ENCODE data around the gene THSD7A.

Gene THSD7A

DNA sequence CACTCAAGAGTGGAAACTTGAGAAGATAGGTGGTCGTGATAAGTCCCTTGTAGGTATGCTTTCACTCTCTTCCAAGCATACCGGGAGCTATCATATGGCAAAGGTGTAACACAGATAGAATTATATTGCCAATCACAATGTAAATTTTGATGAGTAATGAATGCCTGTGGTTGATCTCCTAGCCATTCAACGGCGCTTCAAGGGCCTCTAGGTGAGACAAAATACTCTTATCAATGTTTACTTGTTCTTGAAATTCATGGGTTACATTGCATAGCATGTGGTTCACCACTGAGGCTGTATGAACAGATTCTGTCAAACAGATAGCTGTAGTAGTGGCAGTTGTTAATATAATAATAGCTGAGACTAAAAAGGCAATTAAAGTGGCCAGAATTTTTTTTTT, 82.4 kb downstream of the THSD7A start:
- DNase-seq, result no peak

DNA sequence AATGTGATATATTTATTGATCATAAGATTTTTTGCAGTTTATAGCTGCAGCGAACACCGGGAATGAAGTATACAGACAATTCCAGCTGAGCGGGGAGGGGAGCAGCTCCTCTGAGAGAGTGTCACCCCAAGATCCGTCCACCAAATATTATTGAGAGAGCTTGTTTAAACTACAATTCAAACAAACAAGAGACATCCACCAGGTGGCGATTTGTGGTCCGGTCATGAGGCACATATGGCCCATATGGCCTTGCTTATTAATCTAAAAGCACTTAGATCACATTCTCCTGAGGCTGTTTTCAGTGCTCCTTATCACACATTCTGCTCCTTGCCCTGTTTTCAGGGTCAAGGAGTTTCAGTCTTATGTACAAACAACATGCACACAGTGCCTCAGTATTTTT, 83.1 kb downstream of the THSD7A start:
- DNase-seq, result no peak

DNA sequence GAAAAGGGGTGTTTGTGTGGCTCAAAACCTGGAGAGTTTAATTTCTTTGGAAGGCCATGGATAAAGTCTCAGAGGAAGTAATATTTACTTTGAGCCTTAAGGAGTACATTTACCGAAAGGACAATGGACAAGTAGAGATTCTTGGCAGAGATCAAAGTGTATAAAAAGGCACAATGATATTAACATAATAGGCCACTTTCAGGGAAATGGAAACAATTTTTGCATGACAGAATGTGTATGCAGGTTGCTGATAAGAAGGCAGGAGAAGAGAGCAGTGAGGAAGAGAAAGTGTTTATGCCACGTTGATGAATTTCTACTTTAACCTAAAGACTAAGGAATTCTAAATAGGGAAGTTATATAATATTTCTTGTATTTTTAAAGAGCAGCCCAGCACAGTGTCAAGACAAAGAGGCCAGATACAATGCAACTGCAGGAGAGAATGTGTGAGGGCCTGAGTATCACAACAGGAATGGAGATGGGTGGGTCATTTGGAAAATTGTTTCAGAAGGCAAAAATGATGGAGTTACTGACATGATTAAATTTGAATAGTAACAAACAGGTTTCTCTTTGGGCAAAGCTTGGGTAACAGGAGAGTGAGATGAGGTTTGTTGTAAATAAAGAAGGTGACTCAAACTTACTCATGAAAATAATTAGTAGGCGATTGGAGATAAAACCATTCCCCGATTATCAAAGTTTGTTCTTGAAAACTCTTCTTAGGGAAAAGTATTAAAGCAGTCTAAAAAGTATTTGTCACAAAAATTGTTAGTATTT, 84.1 kb downstream of the THSD7A start:
- DNase-seq, result peak; percentile 46

DNA sequence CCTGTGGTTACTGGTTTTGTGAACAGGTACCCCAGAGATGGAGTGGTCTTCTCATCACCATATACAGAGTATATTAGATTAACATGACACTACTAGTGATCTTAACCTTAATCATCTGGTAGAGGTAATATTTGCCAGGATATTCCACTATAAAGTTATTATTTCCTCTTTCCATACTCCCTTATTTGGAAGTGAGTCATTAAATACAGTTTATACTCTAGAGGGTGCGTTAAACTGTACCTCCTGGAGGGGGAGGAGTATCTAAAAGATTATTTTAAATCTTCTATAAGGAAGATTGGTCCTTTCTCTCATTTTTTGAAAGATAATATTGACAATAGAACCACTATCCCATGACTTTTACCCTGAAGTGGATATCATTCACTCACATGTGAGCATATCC, 85.4 kb downstream of the THSD7A start:
- no peak for DNase-seq

DNA sequence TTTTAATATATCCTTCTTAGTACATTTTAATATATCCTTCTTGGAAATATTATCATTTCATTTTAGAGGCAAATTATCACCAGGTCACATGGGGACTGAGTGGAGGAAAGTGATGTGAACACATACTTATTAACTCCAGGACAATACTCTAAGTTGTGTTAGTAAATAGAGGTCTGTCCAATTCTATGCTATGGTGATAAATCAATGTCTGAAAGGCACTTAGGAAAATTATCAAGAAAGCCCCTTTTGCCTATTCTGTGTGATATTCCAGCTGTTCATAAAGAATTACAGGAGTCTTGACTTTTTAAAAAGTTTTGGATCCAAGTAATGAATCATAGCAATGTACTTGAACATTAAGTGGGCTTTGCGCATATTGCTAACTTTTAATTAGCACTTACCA, 88.5 kb downstream of the THSD7A start:
- no peak for DNase-seq

DNA sequence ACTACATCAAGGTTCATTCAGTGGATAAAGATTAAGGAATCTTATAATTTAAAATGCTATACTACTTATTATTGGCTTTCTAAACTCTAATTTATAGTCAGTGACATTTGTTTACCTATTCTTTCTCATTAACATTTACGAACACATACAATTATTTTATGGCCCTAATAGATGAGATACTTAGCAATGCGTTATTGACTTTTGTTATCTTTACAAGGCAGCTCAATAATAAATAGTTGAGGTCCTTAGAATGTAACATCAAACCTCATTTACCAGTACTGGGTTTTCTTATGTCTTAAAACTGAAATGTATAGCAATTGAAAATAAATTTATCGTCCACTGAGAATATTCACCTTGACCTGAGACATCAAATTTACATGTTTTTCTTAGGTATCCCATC, 89.0 kb downstream of the THSD7A start:
- DNase-seq, result no peak

DNA sequence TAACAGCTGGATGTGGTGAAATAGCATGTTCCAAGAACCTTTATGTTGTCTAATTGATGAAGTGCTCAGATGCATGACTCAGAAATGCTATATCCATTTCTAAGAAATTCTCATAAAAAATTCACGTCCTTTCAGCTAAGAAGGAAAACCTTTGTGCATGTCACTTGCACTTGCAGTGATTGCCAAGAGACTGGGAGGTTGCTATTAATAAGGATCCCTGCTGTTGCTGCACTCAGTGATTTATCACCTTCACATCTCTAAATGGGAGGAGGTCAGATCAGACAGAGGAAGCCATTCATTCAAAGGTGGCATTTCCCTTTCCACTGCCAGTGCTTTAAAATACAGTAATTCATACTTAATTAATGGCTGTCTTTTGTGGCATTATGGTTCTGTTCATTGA, 89.5 kb downstream of the THSD7A start:
- DNase-seq, result peak; percentile 86

DNA sequence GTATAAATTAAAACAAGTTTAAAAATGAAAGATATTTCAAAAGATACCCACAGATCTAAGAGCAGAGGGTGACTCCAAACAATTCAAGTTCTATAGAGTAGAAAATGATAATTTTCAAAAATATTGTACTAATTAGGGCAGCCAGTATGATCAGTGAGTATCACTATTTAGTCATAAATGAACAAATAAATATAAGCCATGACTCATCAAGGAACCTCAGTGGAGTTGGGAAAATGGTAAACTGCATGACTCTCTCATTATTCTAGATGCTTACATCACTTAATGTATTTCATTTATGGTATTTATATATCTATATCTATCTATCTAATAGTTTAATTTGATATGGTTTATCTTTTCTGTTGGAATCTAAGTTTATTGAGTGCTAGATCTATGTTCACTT, 94.3 kb downstream of the THSD7A start:
- no peak for DNase-seq

DNA sequence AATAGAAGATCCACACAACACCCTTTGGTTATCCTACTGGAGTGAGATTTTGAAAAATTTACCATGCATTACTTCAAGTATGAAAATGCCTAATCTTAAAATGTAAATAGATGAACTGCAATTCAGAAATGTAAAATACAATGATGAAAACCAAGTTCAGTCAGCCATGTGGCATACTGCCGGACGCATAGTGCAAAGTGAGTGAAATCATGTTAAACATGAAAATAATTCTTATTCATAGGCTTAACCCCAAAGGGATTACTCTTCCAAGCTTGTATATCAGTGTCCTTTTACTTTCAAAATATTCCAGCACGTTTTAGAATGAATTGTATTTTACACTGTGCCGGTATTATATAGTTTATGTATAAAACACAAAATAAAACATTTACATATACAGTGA, 99.8 kb downstream of the THSD7A start:
- DNase-seq, result no peak

DNA sequence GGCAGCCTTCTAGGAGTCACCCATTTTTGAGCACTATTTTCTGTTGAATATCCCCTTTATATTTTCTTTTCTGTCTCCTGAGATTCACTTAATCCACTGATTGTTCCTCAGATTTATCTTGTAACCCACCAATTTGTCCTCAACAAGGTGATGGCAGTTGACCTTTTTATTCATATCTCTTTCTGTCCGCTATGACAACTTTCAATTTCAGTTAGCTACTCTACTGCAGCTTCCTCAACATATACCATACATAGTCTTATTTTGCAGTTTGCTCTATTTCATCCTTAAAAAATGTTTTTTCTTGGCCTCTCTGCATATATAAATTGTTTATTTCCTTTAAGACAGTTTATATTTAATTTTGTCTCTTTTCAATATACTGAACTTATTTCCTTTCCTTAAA, 101.3 kb downstream of the THSD7A start:
- no peak for DNase-seq

DNA sequence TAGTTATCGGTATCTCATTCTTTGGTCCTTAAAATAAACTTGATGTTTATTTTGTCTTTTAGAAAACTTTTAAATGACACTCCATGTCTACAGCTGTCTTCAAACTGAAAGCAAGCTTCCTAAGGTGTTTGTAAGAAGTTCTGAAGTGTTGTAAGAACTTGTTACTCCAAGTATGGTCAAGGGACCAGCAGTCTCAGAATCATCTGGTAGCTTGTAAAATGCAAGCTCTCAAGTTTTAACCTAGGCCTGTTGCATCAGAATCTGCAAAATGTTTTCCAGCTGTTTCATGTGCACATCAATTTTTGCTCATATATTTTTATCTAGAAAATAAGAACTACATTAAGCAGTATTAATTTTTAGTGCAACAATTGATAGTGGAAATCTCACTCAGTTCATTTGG, 104.1 kb downstream of the THSD7A start:
- no peak for DNase-seq

DNA sequence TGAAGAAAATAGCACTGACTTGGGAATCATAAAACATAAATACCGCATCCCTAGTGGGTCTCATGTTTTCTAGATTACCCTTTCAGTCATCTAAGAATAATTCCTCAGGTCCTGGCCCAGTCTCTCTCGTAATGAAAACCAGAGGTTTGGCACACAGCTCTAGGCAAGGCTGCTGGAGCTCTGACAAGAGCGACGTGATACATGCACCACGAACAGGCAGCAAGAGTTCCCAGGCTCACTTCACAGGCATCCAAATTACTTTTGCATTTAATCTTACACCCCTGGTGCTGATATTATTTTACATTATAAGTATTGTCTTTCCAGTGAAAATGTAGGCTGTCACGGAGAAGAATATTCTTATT, 105.2 kb downstream of the THSD7A start:
- no peak for DNase-seq

DNA sequence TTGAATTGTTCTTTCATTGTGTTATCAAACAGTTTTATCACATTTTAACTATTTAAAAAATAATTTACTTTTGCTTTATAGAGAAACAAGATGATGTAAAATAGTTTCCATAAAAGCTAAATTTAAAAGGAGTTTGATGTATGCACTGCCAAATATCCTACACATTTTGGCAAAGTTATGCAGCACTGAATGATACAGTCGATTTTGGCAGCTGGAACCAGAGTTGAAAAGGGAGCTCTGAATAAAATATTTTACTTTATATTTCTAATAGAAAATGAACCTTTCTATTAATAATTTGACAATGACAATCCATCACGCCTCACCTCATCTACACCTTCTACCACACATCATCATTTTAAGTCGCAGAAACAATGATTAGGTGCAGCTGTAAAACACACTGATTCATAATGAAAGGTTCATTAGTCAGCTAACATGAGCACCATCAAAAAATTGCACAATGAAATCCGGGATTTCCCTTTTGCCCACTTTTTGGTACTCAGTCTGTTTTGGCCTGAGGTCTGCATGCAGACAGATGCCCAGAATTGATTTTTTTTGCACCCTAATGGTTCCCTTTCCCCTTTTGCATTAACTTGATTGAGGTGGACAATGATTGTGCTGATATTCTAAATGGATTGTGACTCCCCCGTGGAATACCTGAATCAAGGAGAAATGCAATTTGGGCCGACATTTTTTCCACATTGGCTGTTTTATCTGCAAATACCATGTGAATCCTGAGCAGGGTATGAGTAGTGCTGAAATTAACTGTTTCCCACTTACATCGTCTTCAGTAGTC, 105.8 kb downstream of the THSD7A start:
- DNase-seq, result no peak

DNA sequence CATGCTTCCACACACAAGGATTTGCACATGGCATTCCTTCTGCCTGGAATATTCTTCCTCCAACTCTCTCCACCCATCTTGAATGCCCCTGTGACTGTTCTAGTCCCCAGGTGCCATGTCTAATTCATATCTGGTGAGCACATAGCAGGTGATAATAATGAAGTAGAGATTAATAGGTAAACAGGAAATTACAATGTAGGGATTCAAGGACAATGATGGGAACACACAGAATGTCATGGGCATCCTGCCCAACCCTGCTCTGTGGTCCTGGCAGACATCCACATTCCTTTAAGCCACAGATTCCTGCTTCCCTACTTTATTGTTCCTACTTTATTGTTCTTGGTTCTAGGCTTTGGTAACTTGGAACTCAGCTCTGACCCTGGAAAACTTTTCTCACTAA, 115.8 kb downstream of the THSD7A start:
- DNase-seq, result peak; percentile 95

DNA sequence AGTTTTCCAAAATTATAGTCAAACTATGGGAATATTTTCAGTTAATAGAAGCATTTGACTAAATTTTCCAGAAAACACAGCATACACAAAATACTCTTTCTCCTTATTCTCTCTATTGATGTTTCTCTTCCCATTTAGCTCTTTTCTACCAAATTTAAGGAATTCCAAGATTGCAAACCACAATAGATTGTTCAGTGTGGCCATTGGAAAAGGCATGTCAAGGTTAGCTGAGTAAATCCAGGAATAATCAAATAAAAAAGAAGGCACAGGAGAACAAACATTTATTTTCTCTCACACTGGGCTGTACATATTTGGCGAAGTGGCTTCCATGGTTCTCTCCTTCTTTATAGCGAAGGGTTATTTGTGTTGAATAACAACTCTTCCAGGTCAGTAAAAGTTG, 117.3 kb downstream of the THSD7A start:
- no peak for DNase-seq

DNA sequence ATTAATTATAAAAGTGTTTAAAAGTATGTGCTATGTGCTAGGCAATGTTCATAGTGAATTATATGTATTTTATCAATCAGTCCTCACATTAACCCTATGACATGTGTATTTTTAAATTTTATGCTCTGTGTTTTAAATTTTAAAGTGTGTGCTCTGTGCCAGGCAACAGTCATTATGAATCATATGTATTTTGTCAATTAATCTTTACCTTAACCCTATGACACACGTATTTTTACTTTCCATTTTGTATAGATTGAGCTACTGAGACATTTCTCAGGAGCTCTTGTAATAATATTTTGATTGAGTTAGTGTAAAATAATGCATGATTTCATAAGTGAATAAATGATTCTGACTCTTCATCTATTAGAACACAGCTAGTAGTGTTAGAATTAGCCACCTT, 117.8 kb downstream of the THSD7A start:
- no peak for DNase-seq

DNA sequence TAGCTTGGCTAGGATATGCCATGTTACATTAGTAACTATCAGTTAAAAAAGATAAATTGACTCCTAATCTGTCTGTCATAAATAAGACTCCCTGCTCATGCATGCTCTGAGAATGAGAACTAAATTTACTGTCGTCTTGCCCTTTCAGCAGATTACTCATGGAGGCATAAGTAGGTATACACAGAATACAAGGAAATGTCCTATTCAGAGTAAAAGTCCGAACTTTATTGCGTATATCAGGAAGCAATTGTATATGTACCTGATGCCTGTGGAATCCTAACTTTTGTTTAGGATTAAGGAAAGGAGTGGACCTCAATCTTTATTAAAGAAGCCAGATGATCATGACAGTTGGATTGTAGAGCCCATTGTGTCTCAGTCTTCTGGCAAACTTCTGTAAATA, 118.6 kb downstream of the THSD7A start:
- no peak for DNase-seq

DNA sequence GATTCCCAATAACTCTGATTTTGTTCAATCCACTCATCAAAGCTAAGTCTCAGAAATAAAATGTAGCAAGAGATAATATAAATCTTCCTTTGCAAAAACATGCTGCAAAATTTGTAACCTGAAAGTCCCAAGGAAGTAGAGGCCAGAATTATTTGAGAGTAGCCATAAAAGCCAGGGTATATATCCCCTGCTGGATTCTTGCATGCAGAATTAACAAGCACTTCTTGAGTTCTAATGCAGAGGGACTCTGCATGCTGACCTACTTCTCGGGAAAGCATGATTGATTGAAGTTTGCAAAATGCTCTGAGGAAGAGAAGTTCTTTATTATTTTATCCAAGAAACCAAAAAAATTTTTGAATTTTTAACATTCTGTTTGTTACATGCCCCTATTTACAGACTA, 121.6 kb downstream of the THSD7A start:
- DNase-seq, result no peak

DNA sequence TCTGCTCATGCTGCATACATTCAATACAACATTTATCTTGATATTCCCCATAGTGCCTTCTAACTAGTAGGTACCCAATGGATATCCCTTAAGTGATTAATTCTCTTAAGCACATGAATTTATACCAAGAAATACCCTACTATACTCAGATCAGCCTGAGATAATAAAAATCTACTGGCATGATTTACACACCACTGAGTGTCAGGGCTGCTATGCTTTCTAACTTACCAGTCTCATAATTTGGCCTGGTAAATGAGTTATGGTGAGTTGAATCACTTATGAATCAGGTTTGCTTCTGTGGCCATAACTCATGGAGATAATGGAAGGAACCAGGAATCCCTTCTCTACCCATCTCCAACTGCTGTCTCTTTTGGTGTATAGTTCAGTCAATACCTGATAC, 122.8 kb downstream of the THSD7A start:
- DNase-seq, result no peak

DNA sequence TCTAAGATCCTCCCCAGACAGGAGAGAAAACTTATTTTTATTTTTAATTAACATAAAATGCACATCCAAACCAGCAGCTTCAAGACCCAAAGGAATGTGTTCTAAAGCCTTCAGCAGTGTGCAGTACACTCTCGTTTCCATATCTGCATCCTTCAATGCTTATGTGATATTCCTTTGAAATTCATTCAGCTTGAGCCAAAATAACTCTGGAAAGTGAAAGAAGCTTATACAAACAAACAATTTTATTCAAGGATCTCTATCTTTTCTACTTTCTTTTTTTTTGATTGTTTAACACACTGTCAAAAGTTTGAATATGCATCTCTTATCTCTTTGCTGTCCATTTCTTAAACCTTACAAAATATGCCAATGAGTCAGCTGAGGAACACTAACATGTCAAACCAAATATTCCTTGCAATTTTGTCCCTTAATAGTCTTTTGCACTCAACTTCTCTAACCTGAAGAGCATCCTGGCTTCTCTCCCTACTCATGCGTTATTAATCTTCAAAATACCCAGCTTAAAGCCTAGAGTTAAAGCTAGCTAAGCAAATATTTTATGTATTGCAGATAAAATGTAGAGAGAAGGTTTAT, 124.3 kb downstream of the THSD7A start:
- DNase-seq, result peak; percentile 23

DNA sequence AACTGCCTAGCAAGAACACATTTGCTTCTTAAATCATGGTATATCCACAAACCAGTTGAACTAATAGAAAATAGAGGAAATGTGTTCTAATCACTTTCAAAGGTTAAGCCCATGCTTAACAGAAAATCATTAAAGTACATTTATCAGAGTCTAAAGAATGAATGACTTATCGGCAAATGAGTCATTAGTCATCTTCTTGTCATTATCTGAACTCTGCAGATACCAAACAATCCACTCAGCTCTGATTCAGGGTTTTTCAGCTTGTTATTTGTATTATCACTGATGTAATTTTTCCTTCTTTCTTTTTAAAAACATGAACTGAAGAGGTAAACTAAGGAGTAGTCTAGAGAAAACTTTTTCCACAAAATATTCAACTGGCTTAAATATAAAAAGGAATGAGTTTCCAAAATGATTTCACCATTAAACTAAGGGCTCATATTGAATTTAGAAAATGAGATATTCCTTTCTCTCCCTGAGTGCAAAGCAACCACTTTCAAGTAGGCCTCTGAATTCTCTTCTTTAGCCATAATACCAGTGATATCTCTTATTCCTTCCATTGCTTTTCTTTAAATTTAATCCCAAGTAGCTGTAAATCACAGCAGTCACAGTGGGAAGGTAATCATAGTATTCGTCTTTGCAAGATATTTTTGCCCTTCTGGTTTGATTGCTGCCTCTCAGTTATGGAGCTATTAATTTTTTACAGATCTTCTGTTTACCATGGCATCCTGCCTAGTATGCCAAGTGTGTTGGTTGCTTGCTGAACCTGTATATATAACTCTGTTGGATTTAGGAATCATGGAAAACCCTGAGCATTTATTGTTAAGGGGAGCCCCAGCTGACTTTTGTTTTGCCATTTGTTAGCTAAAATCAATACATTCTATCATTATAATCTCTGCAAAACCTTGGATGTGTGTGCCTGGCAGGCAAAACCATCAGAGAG, 125.1 kb downstream of the THSD7A start:
- DNase-seq, result peak; percentile 88

DNA sequence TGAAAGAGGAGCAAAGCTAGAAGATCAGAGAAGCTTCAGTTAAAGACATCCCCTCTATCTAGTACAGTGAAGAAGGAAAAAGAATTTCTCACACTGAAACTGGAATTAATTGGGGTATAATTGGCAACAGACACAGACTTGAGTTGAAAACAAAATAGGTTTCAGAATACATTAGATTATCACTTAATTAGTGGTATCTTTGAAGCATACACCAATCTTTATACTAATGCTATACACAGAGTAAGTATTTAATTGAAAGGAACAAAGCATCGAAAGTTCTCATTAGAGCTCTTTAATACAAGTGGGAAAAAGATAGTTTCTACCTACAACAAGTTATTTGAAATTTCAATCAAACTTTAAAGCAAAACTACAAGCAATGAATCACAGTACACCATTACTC, 128.2 kb downstream of the THSD7A start:
- DNase-seq, result no peak

DNA sequence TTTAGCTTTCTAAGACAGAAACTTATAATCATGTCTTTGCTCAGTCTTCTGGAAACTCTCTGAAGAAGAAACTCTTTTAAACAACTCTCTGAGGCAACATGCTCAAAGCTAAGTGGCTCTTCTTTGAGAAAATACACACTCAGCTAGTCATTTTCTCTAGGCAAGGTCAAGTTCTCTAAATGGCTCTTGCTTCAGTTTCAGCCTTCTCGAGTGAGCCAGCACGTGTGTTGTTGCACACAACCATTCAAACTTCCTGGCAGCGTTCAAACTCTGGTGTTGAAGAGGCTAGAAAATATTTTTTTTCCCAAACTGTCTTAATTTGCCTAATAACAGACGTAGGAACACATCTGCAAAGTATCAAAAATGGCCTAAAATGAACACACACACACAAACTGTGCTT, 129.1 kb downstream of the THSD7A start:
- DNase-seq, result no peak
